B cell (primary cell): ENCODE measurements around the gene SCGN.

ENCODE experiments used
- EZH2 ChIP-seq: IDR thresholded peaks from 2 replicates; pipeline ENCODE4 v1.6.1; 2012; ENCODE audit warnings: borderline replicate concordance, low read depth, mild to moderate bottlenecking, moderate library complexity, low read length; ENCODE audit not compliant: insufficient read depth, poor library complexity, severe bottlenecking
- TF ChIP-seq, protein P1 (sequence below): fragments of 200-600 bp; IDR thresholded peaks from one replicate; pipeline ENCODE4 v1.8.0; 2022; ENCODE audit warnings: antibody characterized with exemption, mild to moderate bottlenecking

DNA sequence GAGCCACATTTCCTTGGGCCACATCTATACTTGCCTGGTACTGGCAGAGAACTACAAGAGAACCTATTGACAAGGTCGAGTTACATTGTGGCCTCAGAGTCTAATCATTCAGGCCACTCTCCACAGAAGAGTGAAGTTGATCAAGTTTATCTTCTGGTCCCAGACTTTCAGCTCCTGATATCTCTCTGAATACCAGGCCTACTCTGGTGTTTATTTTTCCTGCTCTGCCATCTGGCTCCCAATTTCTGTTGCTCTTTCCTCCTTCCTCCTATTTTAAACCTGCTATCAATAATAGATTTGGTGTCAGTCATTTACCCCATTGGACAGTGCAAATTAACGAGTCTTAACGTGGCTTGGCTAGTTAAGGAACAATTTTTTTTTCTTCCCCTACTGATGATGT lies 46.6 kb downstream of the SCGN start:
- no peak for TF ChIP-seq EZH2
- TF ChIP-seq, protein P1, sequence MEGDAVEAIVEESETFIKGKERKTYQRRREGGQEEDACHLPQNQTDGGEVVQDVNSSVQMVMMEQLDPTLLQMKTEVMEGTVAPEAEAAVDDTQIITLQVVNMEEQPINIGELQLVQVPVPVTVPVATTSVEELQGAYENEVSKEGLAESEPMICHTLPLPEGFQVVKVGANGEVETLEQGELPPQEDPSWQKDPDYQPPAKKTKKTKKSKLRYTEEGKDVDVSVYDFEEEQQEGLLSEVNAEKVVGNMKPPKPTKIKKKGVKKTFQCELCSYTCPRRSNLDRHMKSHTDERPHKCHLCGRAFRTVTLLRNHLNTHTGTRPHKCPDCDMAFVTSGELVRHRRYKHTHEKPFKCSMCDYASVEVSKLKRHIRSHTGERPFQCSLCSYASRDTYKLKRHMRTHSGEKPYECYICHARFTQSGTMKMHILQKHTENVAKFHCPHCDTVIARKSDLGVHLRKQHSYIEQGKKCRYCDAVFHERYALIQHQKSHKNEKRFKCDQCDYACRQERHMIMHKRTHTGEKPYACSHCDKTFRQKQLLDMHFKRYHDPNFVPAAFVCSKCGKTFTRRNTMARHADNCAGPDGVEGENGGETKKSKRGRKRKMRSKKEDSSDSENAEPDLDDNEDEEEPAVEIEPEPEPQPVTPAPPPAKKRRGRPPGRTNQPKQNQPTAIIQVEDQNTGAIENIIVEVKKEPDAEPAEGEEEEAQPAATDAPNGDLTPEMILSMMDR, result no peak
